Small intestine (tissue), 7 donors: ENCODE measurements around the gene OR10C1. TPM values are rescaled to one million over a fixed set of nuclear protein-coding genes. Genes with fewer than 3 reads are reported as not detected.

Source experiments
- DNase-seq, 2 donors: peaks; one replicate each; pipeline versions ENCODE4 v3.0.0 to v3.0.0-alpha.2; 2013
- FAIRE-seq: peaks from 2 replicates; lab custom pipeline; 2012; peaks lifted over from hg19 to GRCh38; lab: Jason Lieb, UNC
- H3K27ac ChIP-seq, 3 donors: one replicate each; pipeline ENCODE4 v1.5.1; 2013; ENCODE audit warnings: low read length in 2 of 3, mild to moderate bottlenecking in 2 of 3, control low read depth in 1 of 3, inconsistent platforms in 1 of 3, low read depth in 1 of 3, moderate library complexity in 1 of 3
- H3K27me3 ChIP-seq, 3 donors: one replicate each; pipeline ENCODE4 v1.6.1; 2013; ENCODE audit warnings: low read length in 3 of 3, inconsistent platforms in 1 of 3; ENCODE audit not compliant: control insufficient read depth in 3 of 3, insufficient read depth in 3 of 3
- H3K36me3 ChIP-seq, 3 donors: one replicate each; pipeline ENCODE4 v1.6.1; 2013; ENCODE audit warnings: low read length in 3 of 3, inconsistent platforms in 1 of 3, low read depth in 1 of 3, mild to moderate bottlenecking in 1 of 3, moderate library complexity in 1 of 3; ENCODE audit not compliant: control insufficient read depth in 3 of 3, insufficient read depth in 2 of 3
- H3K4me1 ChIP-seq, 3 donors: one replicate each; pipeline ENCODE4 v1.6.1; 2013; ENCODE audit warnings: low read length in 2 of 3, inconsistent platforms in 1 of 3, low read depth in 1 of 3, mild to moderate bottlenecking in 1 of 3, moderate library complexity in 1 of 3; ENCODE audit not compliant: control insufficient read depth in 3 of 3, insufficient read depth in 2 of 3
- H3K4me3 ChIP-seq, 3 donors: one replicate each; pipeline ENCODE4 v1.5.1; 2013; ENCODE audit warnings: low read length in 3 of 3, control low read depth in 1 of 3, inconsistent platforms in 1 of 3, low read depth in 1 of 3, mild to moderate bottlenecking in 1 of 3, moderate library complexity in 1 of 3
- H3K9me3 ChIP-seq, 2 donors: one replicate each; pipeline ENCODE4 v1.6.1; 2013; ENCODE audit warnings: low read depth in 1 of 2, low read length in 1 of 2; ENCODE audit not compliant: control insufficient read depth in 2 of 2, insufficient read depth in 1 of 2
- WGBS, 3 donors: extraction: QIAGEN DNeasy Blood & Tissue Kit; methylation state at CpG; one replicate each; pipeline ENCODE4 v1.1.7; 2013; 5-methylcytosine and 5-hydroxymethylcytosine counted together
- polyA plus RNA-seq, 4 donors: library from polyadenylated mRNA; stranded (reverse) in 3 of 4; unstranded in 1 of 4; fragments of 200-250 nt in 3 of 4; fragments of 120-200 nt in 1 of 4; gene quantifications; one replicate each; pipeline versions ENCODE4 v1.2.1 to v1.2.3, GENCODE V29; 2013
- donor health status: healthy with polysubstance abuse.
- donor health status: control.
- donor health status: control.
- donor health status: Bipolar disorder and iron deficiency.
- donor health status: healthy.

Gene OR10C1
- polyA plus RNA-seq, 4 donors = not detected

- Histone ChIP-seq H3K27me3 (no peaks in the 10 kb centered on the region), H3K4me3 (no peak overlapping the region), H3K36me3 (no peaks in the 10 kb centered on the region), H3K4me1 (no peaks in the 10 kb centered on the region), H3K9me3 (no peaks in the 10 kb centered on the region), H3K27ac (no peak overlapping the region)
- DNase-seq = no peak
- no peak for FAIRE-seq
- WGBS, 3 donors = 58 to 74% (median 68%) methylated on average over 2 of the region's 2 CpGs
Observed at GRCh38 chr6:29479560-29479959, 40.5 kb downstream of the OR10C1 start.

DNA sequence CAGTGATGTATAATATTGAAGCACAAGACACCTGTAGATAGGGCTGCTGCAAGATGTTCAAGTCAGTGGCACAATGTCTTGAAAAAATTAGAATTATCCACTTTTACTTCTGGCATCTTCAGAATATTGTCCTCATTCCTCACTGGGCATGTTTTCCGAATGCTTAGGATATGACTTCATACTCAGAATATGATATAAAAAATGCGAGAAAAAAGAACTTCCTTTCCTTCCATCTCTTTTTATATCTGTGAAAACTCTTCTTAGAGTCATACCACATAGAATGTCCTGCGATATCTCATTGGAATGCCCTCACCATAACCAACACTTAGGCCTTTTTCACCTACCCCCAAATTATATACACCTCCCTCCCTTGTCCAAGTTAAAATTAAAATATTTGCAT is 44.1 kb downstream of the OR10C1 start:
- Histone ChIP-seq H3K27ac (no peak overlapping the region), H3K36me3 (no peaks in the 10 kb centered on the region), H3K4me3 (no peak overlapping the region), H3K4me1 (no peaks in the 10 kb centered on the region), H3K27me3 (no peaks in the 10 kb centered on the region), H3K9me3 (no peaks in the 10 kb centered on the region)
- 79 to 84% (median 83%) methylated on average over 3 of the region's 3 CpGs for WGBS, 3 donors
- DNase-seq (no peak), FAIRE-seq (no peak)

DNA sequence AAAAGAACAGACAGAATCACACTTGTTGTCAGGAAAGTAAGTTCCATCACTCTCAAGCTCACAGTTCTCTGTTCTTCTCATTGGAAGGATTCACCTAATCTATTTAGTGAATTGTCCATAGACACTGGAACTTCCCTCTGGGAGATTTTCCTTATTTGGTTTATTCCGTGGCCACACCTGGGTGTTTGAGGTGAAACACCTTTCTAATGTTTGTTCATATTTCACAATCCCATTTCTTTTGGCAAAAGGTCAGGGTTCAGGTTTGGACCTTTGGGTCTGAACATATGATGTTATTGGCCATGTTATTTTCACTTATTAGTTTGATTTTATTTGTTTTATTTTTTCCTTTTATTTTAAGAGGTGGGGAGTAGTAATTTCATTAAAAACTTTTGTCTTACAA is 44.6 kb downstream of the OR10C1 start:
- H3K4me3 ChIP-seq = no peak overlapping the region
- FAIRE-seq = no peak
- H3K9me3 ChIP-seq = no peaks in the 10 kb centered on the region
- no peak overlapping the region for H3K27ac ChIP-seq
- WGBS, 3 donors = 26 to 75% (median 26%) methylated on average over 1 of the region's 1 CpG
- H3K4me1 ChIP-seq = no peaks in the 10 kb centered on the region
- H3K36me3 ChIP-seq = no peaks in the 10 kb centered on the region
- no peak for DNase-seq
- H3K27me3 ChIP-seq = no peaks in the 10 kb centered on the region

DNA sequence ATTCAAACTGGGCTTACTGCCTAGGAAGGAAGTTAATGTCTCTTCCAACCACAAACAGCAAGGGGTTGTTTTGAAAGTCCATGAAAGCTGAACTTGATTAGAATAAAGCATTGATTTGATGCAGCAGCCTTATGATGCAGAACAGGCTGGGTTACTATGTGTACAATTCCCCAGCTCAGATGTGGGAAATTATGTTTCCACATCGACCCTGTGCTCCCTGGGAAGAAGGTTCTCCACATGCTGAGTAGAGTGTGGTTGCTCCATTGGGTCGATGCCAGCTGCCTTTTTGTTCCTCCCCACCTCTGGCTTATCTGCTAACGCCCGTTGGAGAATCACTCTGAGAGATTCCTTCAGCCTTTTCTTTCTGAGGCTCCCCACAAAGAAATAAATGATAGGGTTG is 47.5 kb downstream of the OR10C1 start:
- Histone ChIP-seq H3K4me1 (no peaks in the 10 kb centered on the region), H3K4me3 (no peak overlapping the region), H3K9me3 (no peaks in the 10 kb centered on the region), H3K27me3 (no peaks in the 10 kb centered on the region), H3K36me3 (no peaks in the 10 kb centered on the region), H3K27ac (no peak overlapping the region)
- WGBS, 3 donors = 34 to 52% (median 49%) methylated on average over 4 of the region's 4 CpGs
- DNase-seq (no peak), FAIRE-seq (no peak)

DNA sequence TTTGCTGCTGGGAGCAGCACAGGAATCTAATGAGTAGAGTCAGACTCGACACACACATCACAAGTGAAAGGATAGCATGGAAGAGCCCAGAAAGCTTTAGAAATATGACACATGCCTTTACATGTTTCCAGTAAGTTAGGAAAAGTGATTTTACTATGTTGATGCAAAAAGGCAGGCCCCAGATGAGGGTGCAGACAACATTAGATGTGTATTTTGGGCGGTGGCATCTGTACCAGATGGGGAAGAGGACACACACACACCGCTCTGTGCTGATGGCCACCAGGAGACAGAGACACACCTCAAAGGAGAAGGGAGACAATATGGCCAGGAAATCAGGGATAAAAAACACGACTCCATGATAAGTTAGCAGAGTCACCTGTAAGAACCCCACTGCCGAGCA is 48.0 kb downstream of the OR10C1 start:
- no peak for DNase-seq
- H3K27me3 ChIP-seq = no peaks in the 10 kb centered on the region
- H3K36me3 ChIP-seq = no peaks in the 10 kb centered on the region
- H3K4me1 ChIP-seq = no peaks in the 10 kb centered on the region
- no peak overlapping the region for H3K27ac ChIP-seq
- no peaks in the 10 kb centered on the region for H3K9me3 ChIP-seq
- no peak overlapping the region for H3K4me3 ChIP-seq
- no peak for FAIRE-seq
- 78 to 83% (median 82%) methylated on average over 5 of the region's 5 CpGs for WGBS, 3 donors

DNA sequence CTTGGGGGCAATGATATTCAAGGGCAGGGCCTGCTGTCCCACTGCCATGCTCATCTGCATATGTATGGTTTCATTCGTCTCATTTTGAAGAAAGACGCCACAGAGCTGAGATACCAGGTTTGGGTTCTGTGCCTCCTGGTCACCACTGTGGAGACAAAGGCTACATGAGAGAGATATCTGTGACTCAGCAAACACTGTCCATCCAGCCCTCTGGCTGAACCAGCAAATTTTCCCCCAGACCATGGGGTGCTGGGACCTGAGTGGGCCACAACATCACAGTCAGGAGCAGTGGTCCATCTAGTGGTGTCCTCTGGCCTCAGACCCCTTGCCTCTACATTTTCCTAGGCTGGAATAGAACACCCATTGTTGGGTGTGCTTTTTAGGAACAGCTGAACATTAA is 48.6 kb downstream of the OR10C1 start, which contains the start of gene MAS1L:
MAS1L (minus strand) TSS at position 297 of the 400 bp plus-strand sequence; CDS start at position 243, 54 bp downstream.
- Histone ChIP-seq H3K36me3 (no peaks in the 10 kb centered on the region), H3K27ac (no peak within 1 kb of the TSS)
- 86 to 93% (median 86%) methylated on average over 2 of the region's 2 CpGs for WGBS, 3 donors

GRCh38 chr6:29488874-29489273 is 49.8 kb downstream of the OR10C1 start:
- no peak for DNase-seq
- no peaks in the 10 kb centered on the region for H3K27me3 ChIP-seq
- H3K36me3 ChIP-seq = no peaks in the 10 kb centered on the region
- no peaks in the 10 kb centered on the region for H3K4me1 ChIP-seq
- no peak overlapping the region for H3K27ac ChIP-seq
- H3K9me3 ChIP-seq = no peaks in the 10 kb centered on the region
- H3K4me3 ChIP-seq = no peak overlapping the region
- FAIRE-seq = peak; percentile 36

More for the DNA sequence above, 48.6 kb downstream of the OR10C1 start, which contains the start of gene MAS1L:
- Histone ChIP-seq H3K9me3 (no peaks in the 10 kb centered on the region), H3K4me1 (no peaks in the 10 kb centered on the region), H3K4me3 (no peak within 1 kb of the TSS), H3K27me3 (no peaks in the 10 kb centered on the region)
- DNase-seq (no peak), FAIRE-seq (no peak)

DNA sequence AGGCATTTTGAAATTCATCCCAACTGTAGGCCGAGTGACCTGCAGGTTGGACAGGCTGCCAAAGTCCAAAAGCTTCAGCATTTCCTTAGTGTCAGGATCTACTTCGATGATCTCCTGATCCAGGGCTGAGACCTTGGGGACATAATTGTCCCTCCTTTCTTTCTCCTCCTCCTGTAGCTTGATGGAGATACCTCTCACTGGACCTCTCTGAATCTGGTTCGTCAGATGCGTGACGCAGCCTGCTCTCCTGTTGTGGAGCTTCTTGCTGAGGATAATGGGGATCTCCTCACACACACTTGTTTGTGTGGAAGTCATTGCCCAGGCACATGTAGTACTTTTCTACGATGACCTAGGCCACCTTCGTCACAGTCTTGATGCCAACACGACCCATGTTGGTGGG is 50.2 kb downstream of the OR10C1 start:
- no peaks in the 10 kb centered on the region for H3K27me3 ChIP-seq
- no peak overlapping the region for H3K27ac ChIP-seq
- H3K4me1 ChIP-seq = no peaks in the 10 kb centered on the region
- DNase-seq (no peak), FAIRE-seq (no peak)
- H3K9me3 ChIP-seq = no peaks in the 10 kb centered on the region
- H3K36me3 ChIP-seq = no peaks in the 10 kb centered on the region
- WGBS, 3 donors = 88 to 92% (median 91%) methylated on average over 8 of the region's 8 CpGs
- no peak overlapping the region for H3K4me3 ChIP-seq

GRCh38 chr6:29490055-29490454 is 50.9 kb downstream of the OR10C1 start:
- DNase-seq = no peak
- 75 to 86% (median 82%) methylated on average over 3 of the region's 3 CpGs for WGBS, 3 donors
- Histone ChIP-seq H3K27me3 (peaks cover 0 to under 1% (median 0%) of the 10 kb centered on the region in 3 donors), H3K4me1 (no peaks in the 10 kb centered on the region), H3K4me3 (no peak overlapping the region), H3K27ac (no peak overlapping the region), H3K36me3 (no peaks in the 10 kb centered on the region), H3K9me3 (no peaks in the 10 kb centered on the region)
- FAIRE-seq = no peak
